Neuron (in vitro differentiated cells): ENCODE data around the gene BNC2.
A peak's percentile ranks its signal among the peaks of the same experiment; 100 is the strongest.
"Not testable (repeated sequence)": the region's sequence is repeated elsewhere in the genome, so short reads cannot be mapped to it uniquely, and the experiment has no call there.

Source experiments
- H2AFZ ChIP-seq: one replicate; pipeline ENCODE4 v1.6.1; 2013; ENCODE audit warnings: low read depth, mild to moderate bottlenecking, inconsistent platforms, low read length, moderate library complexity
- H3K27me3 ChIP-seq: one replicate; pipeline ENCODE4 v1.6.1; 2013; ENCODE audit warnings: low read length; ENCODE audit not compliant: insufficient read depth
- H3K36me3 ChIP-seq: one replicate; pipeline ENCODE4 v1.6.1; 2013; ENCODE audit warnings: low read length; ENCODE audit not compliant: insufficient read depth
- H3K4me1 ChIP-seq: one replicate; pipeline ENCODE4 v1.6.1; 2013; ENCODE audit warnings: low read length; ENCODE audit not compliant: insufficient read depth
- H3K4me3 ChIP-seq: 2 replicates; pipeline ENCODE4 v1.5.1; 2013; ENCODE audit warnings: mild to moderate bottlenecking, low read length, moderate library complexity
- H3K9me3 ChIP-seq: one replicate; pipeline ENCODE4 v1.6.1; 2013; ENCODE audit warnings: low read length

BNC2 gene

DNA sequence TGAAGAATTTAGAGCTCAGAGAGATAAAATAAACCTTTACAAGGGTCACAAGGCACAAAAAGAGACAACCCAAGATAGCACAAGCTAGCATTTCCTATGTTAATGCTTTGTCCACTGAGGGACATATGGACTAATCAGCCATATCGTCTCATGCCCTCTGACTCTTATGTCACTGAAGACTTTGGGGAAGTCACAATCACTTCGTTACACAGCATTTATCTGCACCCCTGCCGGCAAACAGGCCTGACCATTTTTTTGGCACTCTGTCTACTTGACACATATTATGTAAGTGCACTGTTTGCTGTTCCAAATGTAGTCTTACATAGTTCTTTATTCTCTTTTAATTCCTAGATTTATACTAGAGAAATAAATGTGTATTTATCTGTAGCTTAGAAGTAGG lies 13.9 kb upstream of the BNC2 start:
- no peaks in the 10 kb centered on the region for H3K4me1 ChIP-seq
- H3K9me3 ChIP-seq = no peaks in the 10 kb centered on the region
- H3K4me3 ChIP-seq = no peak overlapping the region

DNA sequence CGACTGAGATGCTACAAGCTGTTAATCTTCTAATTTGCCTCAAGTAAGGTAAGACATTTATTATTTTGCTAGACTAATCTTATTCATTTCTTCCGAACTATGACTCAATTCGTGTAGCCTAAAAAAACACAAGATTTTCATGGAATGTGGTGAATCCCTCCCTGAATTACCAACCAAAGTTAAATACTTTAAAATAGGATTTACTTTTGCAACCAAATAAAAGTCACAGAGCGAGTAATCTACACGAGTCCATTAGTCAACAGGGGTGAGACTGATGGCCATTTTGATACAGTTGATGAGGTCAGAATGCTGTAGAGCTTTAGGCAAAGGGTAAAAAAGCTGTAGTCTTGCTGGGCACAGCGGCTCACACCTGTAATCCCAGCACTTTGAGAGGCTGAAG lies 13.1 kb upstream of the BNC2 start:
- no peak overlapping the region for H2AFZ ChIP-seq
- H3K36me3 ChIP-seq = no peaks in the 10 kb centered on the region
- H3K4me3 ChIP-seq = no peak overlapping the region
- no peaks in the 10 kb centered on the region for H3K9me3 ChIP-seq
- no peaks in the 10 kb centered on the region for H3K27me3 ChIP-seq
- H3K4me1 ChIP-seq = no peaks in the 10 kb centered on the region

More for the DNA sequence above, 13.9 kb upstream of the BNC2 start:
- H2AFZ ChIP-seq = no peak overlapping the region
- no peaks in the 10 kb centered on the region for H3K27me3 ChIP-seq
- no peaks in the 10 kb centered on the region for H3K36me3 ChIP-seq

DNA sequence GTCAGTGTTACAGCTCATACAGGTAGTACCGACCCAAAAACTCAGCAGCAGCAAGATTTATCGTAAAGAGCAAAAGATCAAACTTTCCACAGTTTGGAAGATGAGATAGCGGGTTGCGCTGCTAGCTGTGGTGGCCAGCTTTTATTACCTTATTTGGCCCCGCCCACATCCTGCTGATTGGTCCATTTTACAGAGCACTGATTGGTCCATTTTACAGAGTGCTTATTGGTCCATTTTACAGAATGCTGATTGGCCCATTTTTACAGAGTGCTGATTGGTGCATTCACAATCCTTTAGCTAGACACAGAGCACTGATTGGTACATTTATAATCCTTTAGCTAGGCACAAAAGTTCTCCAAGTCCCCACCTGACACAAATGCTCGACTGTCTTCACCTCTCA lies 12.0 kb upstream of the BNC2 start:
- H3K4me1 ChIP-seq, H3K4me3 ChIP-seq, H3K9me3 ChIP-seq, H3K27me3 ChIP-seq, H2AFZ ChIP-seq, H3K36me3 ChIP-seq: not testable (repeated sequence)

DNA sequence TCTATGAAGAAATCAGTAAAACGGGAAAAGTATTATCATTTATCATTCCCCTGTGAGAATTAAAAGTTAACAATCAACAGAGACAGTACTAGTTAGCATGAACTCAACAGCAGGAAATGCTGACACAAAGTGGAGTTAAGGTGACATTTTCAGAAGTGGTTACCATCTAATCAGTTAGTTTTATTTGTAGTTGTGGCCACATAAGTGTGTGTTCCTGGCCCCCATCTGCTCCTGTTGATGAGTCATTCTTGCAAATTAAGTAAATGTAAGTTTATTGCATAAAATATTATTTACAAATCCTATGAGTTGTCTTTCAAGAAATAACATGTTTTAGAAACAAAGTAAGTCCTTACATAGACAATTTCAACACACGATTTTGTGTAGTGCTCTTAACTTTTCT lies 8.9 kb upstream of the BNC2 start:
- Histone ChIP-seq H3K4me3 (no peak overlapping the region), H3K4me1 (no peaks in the 10 kb centered on the region), H3K9me3 (no peaks in the 10 kb centered on the region), H2AFZ (no peak overlapping the region), H3K27me3 (no peaks in the 10 kb centered on the region), H3K36me3 (no peaks in the 10 kb centered on the region)

DNA sequence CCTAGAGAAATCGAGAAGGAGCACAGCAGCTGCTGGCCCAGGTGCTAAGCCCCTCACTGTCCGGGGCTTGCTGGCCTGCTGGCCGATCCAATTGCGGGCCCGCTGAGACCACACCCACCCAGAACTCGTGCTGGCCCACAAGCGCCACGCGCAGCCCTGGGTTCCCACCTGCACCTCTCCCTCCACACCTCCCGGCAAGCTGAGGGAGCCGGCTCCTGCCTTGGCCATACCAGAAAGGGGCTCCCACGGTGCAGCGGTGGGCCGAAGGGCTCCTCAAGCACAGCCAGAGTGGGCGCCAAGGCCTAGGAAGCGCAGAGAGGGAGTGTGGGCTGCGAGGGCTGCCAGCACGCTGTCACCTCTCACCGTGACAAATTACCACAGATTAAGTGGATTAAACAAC lies 6.8 kb upstream of the BNC2 start:
- no peak overlapping the region for H3K4me3 ChIP-seq
- no peak overlapping the region for H2AFZ ChIP-seq
- H3K27me3 ChIP-seq = peaks cover 13% of the 10 kb centered on the region
- no peaks in the 10 kb centered on the region for H3K36me3 ChIP-seq
- H3K9me3 ChIP-seq = no peaks in the 10 kb centered on the region
- H3K4me1 ChIP-seq = no peaks in the 10 kb centered on the region

DNA sequence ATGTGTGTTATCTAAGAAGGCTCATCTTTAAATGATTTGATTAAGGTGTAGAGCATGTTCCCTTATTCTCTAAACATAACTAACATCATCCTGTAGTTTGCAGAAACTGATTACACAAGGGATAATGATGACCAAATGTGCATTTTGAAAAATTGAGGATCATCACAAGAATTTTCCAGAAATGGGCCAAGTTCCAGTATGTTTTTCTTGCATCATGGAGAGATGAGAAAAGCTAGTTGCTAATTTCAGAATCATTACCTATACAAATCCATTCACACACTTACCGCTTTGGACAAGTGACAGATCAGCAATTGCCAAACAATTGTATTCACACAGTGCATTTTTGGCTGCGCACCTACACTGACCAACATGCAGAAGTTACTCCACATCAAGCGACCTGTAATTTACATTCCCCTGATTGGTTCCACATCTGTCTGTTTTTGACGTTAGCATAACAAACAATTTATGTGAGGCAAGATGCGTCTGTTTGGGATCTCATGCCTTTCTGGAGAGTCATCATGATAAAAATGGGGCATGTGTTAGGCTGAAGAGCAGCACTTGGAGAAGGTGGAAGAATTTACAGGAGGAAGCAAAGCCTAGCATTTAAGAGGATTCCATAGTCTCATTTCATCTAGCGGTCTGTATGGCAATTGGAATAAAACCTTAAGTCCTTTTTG lies 2.8 kb upstream of the BNC2 start:
- Histone ChIP-seq H3K4me3 (no peak overlapping the region), H2AFZ (no peak overlapping the region), H3K9me3 (no peaks in the 10 kb centered on the region), H3K36me3 (no peaks in the 10 kb centered on the region), H3K4me1 (peaks cover 18% of the 10 kb centered on the region), H3K27me3 (peaks cover 37% of the 10 kb centered on the region)

DNA sequence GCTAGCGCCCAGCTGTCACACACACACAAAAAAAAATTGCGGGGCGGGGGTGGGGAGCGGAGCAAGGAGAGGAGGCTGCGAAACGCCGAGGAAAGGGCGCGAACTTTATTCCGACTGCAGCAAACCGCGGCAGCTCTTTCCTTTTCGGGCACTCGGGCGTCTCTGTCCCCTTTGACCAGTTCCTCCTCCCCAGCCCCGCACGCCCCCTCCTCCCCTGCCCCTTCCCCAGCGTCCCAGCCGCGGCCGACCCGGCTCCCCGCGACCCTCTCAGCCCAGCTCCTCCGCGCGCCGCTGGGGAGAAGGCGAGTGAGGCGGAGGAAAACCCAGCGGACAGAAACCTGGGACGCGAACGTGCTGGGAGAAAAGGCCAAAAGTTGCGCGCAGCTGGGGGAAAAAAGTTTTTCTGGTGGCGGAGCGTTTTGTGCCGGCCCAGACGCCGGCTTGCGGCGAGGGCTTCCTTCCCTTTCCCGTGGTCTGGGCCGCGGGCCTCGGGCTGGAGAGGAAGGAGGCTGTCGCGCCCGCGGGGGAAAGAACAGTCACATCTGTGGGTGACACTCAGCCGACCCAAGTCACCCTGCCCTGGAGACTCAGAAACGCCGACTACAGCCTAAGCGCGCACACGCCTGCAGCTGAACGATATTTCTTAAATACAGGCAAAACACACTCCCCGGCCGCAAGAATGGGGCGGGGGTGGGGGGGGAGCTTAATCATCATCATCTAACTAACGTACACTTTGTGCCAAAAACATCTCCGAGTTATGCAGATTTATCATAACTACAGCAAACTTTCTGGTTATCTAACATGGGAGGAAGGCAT lies 1.1 kb upstream of the BNC2 start:
- Histone ChIP-seq H3K36me3 (no peaks in the 10 kb centered on the region), H3K9me3 (no peaks in the 10 kb centered on the region), H2AFZ (peak overlapping the region; percentile 91), H3K4me1 (peaks cover 22% of the 10 kb centered on the region), H3K27me3 (peaks cover 47% of the 10 kb centered on the region), H3K4me3 (peak overlapping the region; percentile 51)

DNA sequence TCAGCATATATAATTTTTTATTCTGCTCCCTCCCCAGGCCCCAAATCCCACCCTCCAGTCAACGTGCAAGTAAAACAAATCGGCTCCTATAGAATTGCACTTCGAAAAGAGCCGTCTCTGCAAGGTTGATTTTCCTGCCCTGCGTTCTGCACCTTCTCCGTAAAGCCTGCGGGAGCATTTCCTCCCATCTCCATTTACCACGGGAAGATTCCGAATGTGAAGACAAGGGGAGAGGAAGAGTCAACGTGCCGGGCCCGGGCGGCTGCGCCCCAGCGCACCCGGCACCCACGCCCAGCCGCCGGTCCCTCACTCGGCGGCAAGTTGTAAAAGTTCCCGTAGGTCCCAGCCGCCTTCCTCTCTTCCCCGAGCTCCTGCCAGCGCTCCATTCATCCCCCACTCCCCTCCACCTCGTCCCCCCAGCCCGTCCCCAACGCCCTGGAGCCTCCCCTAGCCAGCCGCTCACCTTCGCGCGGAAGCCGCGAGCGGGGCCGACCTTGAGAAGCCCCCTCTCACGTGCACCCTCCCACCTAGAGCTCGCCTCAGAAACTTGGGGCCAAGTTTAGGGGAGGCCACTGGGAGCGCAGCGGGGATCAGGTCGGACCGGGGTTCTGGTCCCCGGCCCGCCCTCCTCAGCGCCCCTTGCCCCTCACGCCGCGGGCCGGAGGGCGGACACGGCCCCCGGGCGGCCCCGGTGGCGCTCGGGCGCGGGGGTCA lies 431 bp downstream of the BNC2 start:
- Histone ChIP-seq H3K27me3 (peaks cover 52% of the 10 kb centered on the region), H3K36me3 (no peaks in the 10 kb centered on the region), H3K9me3 (no peaks in the 10 kb centered on the region), H2AFZ (peak overlapping the region; percentile 91), H3K4me3 (peak overlapping the region; percentile 51), H3K4me1 (peaks cover 27% of the 10 kb centered on the region)

DNA sequence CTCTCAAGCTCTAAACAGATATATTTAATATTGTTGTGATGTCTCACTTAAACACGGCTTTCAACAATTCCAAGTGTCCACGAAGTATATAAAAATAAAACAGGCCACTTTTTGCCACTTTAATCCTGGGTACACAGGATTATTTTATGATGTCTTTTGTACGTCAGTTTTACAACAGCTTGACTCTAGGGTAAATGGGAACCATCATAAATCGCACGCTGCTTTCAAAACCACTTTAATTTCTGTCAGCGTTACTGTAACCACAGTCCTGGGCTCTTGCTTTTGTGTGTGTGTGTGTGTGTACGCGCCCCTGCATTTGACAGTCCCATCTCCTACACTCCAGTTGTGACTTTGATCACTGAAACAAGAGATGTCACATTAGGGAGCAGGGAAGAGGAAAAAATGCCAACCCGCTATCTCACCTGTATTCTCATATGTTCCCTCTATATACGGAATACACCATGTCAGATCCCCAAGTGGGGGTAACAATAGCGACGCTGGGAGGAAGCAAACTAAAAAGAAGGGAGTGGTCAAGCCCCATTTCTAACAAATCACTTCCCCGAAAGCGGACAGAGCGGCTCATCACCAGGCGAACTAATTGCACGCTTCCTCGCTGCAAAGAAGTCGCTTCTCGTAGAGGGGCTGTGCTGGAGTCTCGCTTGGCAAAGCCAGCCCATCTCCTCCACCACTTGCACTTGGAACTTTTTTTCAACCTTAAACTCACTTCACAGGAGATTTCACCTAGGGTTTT lies 1.2 kb downstream of the BNC2 start:
- Histone ChIP-seq H3K9me3 (no peaks in the 10 kb centered on the region), H2AFZ (no peak overlapping the region), H3K4me3 (peak overlapping the region; percentile 51), H3K27me3 (peaks cover 52% of the 10 kb centered on the region), H3K36me3 (no peaks in the 10 kb centered on the region), H3K4me1 (peaks cover 34% of the 10 kb centered on the region)

DNA sequence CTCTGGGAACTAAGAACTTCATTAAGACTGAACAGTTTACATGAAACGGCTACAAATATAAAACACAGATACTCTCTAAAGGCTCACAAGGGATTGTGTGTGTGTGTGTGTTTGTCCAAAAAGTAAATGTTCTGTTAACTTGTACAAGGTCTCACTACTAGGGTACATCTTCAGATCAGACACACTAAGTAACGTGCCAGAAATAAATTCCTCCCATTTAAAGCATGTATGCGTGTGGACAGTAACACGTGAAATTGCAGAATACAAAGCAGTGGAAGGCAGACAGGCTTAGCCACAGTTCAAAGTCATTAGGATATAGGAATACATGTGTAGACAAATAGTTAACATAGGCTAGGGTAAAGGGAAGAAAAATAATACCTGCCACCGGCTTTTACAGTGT lies 1.8 kb downstream of the BNC2 start:
- no peak overlapping the region for H3K4me3 ChIP-seq
- H3K27me3 ChIP-seq = peaks cover 49% of the 10 kb centered on the region
- peaks cover 35% of the 10 kb centered on the region for H3K4me1 ChIP-seq
- H2AFZ ChIP-seq = no peak overlapping the region
- H3K9me3 ChIP-seq = no peaks in the 10 kb centered on the region
- H3K36me3 ChIP-seq = no peaks in the 10 kb centered on the region

DNA sequence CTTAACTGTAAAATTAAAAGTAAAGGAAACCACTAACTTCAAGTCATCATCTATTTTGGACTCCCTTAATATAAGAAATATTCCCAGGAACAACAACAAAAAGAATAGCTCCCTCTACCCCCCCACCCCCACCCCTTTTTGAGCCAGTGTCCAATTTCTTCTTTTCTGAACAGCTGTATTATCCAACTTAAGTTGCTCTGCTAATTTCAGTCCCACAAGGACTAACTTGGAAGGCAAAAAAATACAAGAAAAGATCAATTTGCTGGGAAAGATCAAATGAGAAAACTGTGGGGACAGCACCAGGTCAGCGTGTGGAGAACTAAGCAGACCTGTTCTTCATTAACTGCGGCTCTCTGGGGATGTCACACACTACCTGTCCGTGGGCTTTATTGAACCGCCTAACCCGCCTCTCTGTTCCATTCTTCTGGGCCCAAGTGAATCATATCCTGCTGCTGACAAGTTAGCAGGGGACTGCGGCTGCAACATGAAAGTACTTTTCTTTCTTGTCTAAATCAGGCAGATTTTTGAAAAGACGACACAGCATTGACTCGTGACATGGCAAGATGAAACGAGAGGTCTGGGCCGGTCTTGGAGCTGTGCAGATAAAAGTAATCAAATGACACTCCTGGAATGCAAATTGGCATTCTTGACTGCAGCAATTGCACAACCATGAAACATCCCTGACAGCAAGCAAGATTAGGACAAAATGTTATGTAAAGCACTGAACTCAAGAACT lies 2.7 kb downstream of the BNC2 start:
- H2AFZ ChIP-seq = no peak overlapping the region
- no peak overlapping the region for H3K4me3 ChIP-seq
- no peaks in the 10 kb centered on the region for H3K36me3 ChIP-seq
- no peaks in the 10 kb centered on the region for H3K9me3 ChIP-seq
- peaks cover 40% of the 10 kb centered on the region for H3K27me3 ChIP-seq
- peaks cover 35% of the 10 kb centered on the region for H3K4me1 ChIP-seq

DNA sequence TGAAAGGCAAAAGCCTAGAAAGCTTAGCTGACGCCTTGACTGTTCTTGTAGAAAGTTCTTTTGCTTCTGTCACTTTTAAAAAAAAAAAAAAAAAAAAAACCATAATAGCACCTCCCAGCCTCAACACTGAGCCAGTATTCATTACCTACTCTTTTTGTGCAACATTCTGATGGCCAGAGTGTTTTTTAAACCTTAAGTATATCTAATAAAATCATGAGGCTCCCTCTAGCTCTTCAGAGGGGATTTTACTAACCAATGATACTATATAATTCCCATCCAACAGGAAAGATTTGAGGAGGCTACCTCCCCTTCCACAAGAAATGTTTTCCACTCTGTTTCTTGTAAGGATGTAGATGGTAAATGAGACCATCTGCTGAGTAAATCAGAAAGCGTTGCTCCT lies 3.9 kb downstream of the BNC2 start:
- Histone ChIP-seq H3K27me3 (peaks cover 32% of the 10 kb centered on the region), H3K4me3 (no peak overlapping the region), H2AFZ (no peak overlapping the region), H3K9me3 (no peaks in the 10 kb centered on the region), H3K36me3 (no peaks in the 10 kb centered on the region), H3K4me1 (peaks cover 35% of the 10 kb centered on the region)
